Keratinocyte (primary cell): ENCODE results near the gene SMCO1.

Experiments used
- CTCF ChIP-seq, 3 experiments: IDR thresholded peaks in 1 of 3; conservative IDR thresholded peaks in 1 of 3; optimal IDR thresholded peaks in 1 of 3; 2 replicates in 2 of 3; 3 replicates in 1 of 3; pipeline versions ENCODE3 to v1.5.1; 2011; ENCODE audit warnings: low read length in 3 of 3, mild to moderate bottlenecking in 3 of 3, moderate library complexity in 2 of 3, control low read depth in 1 of 3, inconsistent platforms in 1 of 3; ENCODE audit not compliant: insufficient read depth in 2 of 3; ENCODE audit errors: extremely low read depth in 1 of 3
- EZH2 ChIP-seq: IDR thresholded peaks from one replicate; pipeline ENCODE4 v1.6.1; 2012; ENCODE audit warnings: inconsistent platforms, mild to moderate bottlenecking, low read length, moderate library complexity

GRCh38 chr3:196506687-196507086 is 8.5 kb downstream of the SMCO1 start:
- no peak for TF ChIP-seq EZH2
- TF ChIP-seq CTCF (optimal IDR thresholded peaks at IDR 0.05 in 1 of 3, IDR thresholded peaks at IDR 0.05 in 1 of 3, conservative IDR thresholded peaks at IDR 0.05 in 1 of 3; ENCODE audit: extremely low read depth in 1 of 3, insufficient read depth in 2 of 3, low read length in 3 of 3): no peak
